Esophagus (tissue), 2 donors: ENCODE measurements around the gene PPP1R9B. TPM values are rescaled to one million over a fixed set of nuclear protein-coding genes. Genes with fewer than 3 reads are reported as not detected.

Source experiments
- H3K27ac ChIP-seq, 2 donors: one replicate each; pipeline ENCODE4 v1.5.1; 2013; ENCODE audit warnings: low read depth in 2 of 2, mild to moderate bottlenecking in 2 of 2, inconsistent platforms in 1 of 2, low read length in 1 of 2, moderate library complexity in 1 of 2
- H3K27me3 ChIP-seq, 2 donors: one replicate each; pipeline ENCODE4 v1.6.1; 2013; ENCODE audit warnings: low read length in 2 of 2, control low read depth in 1 of 2, mild to moderate bottlenecking in 1 of 2; ENCODE audit not compliant: insufficient read depth in 2 of 2, control insufficient read depth in 1 of 2
- H3K36me3 ChIP-seq, 2 donors: one replicate each; pipeline ENCODE4 v1.6.1; 2013; ENCODE audit warnings: low read length in 1 of 2; ENCODE audit not compliant: control insufficient read depth in 2 of 2, insufficient read depth in 2 of 2
- H3K4me1 ChIP-seq, 2 donors: one replicate each; pipeline ENCODE4 v1.6.1; 2013; ENCODE audit warnings: low read length in 1 of 2; ENCODE audit not compliant: control insufficient read depth in 2 of 2, insufficient read depth in 2 of 2
- H3K4me3 ChIP-seq, 2 donors: one replicate each; pipeline ENCODE4 v1.5.1; 2013; ENCODE audit warnings: low read length in 2 of 2, mild to moderate bottlenecking in 2 of 2, low read depth in 1 of 2, moderate library complexity in 1 of 2
- H3K9me3 ChIP-seq, 2 donors: one replicate each; pipeline ENCODE4 v1.6.1; 2013; ENCODE audit warnings: mild to moderate bottlenecking in 2 of 2, low read depth in 1 of 2, low read length in 1 of 2, moderate library complexity in 1 of 2; ENCODE audit not compliant: control insufficient read depth in 2 of 2, insufficient read depth in 1 of 2
- WGBS, 2 donors: extraction: QIAGEN DNeasy Blood & Tissue Kit; methylation state at CpG; one replicate each; pipeline ENCODE4 v1.1.7; 2013; 5-methylcytosine and 5-hydroxymethylcytosine counted together
- polyA plus RNA-seq, 2 donors: library from polyadenylated mRNA; stranded (reverse); fragments of 200-250 nt; gene quantifications; one replicate each; pipeline ENCODE4 v1.2.3, GENCODE V29; 2013
- donor health status: healthy with polysubstance abuse.
- donor health status: Bipolar disorder and iron deficiency.

PPP1R9B gene
- polyA plus RNA-seq, 2 donors = 15.4 to 31.3 TPM

DNA sequence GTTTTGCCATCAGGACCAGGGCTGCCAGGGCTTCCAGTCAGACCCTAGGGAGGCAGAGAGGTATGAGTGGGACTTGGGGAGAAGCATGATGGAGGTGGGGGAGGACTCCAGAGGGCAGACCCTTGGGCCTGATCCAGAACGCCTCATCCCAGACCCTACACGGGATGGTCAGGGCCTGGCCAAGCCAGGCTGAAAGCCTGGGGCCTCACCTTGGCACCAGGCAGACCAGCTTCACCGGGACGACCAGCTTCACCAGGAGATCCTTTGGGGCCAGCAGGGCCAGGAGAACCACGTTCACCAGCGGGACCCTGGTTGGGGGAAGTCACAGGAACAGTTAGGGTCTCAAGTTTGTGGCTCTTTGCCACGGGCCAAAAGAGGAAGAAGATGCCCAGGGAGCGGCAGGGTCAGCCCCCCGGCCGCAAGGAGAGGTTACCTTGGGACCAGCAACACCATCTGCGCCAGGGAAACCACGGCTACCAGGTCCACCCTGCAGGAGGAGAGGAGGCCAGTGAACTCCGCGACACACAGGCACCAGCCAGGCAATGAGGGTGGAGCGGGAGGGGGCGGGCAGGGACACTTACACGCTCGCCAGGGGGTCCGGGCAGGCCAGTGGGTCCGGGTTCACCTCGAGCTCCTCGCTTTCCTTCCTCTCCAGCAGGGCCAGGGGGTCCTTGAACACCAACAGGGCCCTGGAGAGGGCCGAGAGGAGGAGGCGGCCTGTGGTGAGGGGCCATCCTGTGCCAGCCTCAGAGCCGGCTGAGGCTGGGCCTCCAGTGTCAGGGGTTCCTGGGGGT, 43.9 kb upstream of the PPP1R9B start:
- H3K36me3 ChIP-seq = peaks cover 0 to 36% of the 10 kb centered on the region in 2 donors
- H3K27me3 ChIP-seq = no peaks in the 10 kb centered on the region
- H3K4me3 ChIP-seq = no peak overlapping the region
- H3K9me3 ChIP-seq = no peaks in the 10 kb centered on the region
- no peak overlapping the region for H3K27ac ChIP-seq
- WGBS, 2 donors = 77 to 79% methylated on average over 25 of the region's 25 CpGs
- no peaks in the 10 kb centered on the region for H3K4me1 ChIP-seq

DNA sequence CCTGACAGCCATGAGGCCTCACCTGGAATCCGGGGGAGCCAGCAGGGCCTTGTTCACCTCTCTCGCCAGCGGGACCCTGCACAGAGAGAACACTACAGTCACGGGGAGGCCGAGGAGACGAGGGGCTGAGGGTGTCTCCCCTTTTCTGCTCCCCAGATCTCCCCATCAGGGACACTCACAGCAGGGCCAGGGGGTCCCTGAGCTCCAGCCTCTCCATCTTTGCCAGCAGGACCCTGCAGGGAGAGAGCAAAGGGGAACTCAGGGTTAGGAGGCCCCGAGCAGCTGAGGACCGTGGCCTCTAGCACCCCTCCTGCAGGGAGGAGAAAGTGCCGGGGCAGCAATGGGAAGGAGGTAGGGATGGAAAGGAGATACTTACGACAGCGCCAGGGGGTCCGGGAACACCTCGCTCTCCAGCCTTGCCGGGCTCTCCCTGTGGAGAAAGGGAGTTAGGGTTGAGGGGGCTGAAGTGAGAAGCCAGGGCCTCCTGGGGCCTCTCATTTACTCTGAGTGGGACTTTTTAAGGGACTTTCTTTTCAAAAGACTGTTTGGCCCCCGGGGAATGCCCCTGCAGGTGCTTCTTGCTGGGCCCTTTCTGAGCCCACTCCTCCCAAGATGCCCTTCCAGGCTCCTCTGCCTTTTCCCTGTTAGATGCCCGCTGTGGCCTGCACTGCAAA, 42.3 kb upstream of the PPP1R9B start:
- Histone ChIP-seq H3K27me3 (no peaks in the 10 kb centered on the region), H3K4me3 (no peak overlapping the region), H3K4me1 (no peaks in the 10 kb centered on the region), H3K9me3 (no peaks in the 10 kb centered on the region), H3K27ac (no peak overlapping the region), H3K36me3 (peaks cover 0 to 36% of the 10 kb centered on the region in 2 donors)
- WGBS, 2 donors = 84 to 85% methylated on average over 16 of the region's 16 CpGs

DNA sequence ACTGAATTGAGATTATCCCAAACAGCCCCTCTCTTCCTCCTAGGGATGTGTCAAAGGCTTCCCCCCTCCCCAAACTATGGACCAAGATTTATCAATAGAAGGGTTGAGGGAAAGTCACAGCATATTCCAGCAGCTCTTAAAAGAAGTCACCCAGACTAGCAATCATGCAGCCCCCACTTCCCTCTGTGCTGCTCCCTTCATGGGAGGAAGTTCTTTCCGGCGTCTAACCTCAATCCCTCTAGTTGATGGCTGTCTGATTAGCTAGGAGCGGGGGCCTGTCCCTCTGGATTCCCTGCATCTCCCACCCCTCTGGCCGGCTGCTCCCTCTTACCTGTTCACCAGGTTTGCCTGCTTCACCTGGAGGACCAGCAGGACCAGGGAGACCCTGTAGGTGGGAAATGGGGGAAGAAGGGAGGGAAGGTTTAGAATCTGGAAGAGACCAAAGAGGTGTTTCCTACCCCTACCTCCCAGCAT, 41.7 kb upstream of the PPP1R9B start:
- 78 to 80% methylated on average over 4 of the region's 4 CpGs for WGBS, 2 donors
- H3K9me3 ChIP-seq = no peaks in the 10 kb centered on the region
- H3K4me1 ChIP-seq = no peaks in the 10 kb centered on the region
- no peak overlapping the region for H3K4me3 ChIP-seq
- H3K27ac ChIP-seq = no peak overlapping the region
- H3K27me3 ChIP-seq = no peaks in the 10 kb centered on the region
- H3K36me3 ChIP-seq = peaks cover 0 to 36% of the 10 kb centered on the region in 2 donors

DNA sequence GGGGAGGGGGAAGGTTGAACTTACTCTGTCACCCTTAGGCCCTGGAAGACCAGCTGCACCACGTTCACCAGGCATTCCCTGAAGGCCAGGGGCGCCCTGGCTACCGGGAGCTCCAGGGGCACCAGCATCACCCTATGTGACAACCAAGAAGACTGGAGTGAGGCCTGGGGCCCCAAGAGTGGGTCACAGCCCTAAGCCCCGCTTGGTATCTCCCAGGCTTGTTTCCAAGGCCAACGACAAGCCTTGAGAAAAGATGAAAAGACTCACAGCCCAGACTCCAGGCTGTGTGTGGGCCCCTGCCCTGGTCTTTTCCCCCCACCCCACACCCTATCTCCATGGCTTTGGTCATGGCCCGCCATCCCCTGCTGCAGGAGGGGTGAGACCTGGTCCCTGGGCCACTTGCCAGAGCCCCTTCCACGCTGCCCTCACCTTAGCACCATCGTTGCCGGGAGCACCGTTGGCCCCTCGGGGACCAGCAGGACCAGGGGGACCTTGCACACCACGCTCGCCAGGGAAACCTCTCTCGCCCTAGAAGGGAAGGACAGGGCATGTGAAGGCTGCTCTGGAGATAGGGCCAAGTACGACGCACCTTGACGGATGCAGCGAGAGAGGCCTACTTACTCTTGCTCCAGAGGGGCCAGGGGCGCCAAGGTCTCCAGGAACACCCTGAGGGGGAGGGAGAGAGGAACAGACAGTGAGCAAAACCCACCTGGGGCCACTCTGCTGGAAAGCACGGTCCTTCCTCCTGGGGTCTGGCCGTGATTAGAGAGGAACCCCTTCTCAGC, 41.1 kb upstream of the PPP1R9B start:
- H3K4me1 ChIP-seq = no peaks in the 10 kb centered on the region
- no peaks in the 10 kb centered on the region for H3K9me3 ChIP-seq
- H3K27me3 ChIP-seq = no peaks in the 10 kb centered on the region
- 71 to 73% methylated on average over 20 to 21 of the region's 21 CpGs for WGBS, 2 donors
- peaks cover 0 to 36% of the 10 kb centered on the region in 2 donors for H3K36me3 ChIP-seq
- peak overlapping the region in 1 of 2 donors; percentile 17 for H3K27ac ChIP-seq
- no peak overlapping the region for H3K4me3 ChIP-seq

DNA sequence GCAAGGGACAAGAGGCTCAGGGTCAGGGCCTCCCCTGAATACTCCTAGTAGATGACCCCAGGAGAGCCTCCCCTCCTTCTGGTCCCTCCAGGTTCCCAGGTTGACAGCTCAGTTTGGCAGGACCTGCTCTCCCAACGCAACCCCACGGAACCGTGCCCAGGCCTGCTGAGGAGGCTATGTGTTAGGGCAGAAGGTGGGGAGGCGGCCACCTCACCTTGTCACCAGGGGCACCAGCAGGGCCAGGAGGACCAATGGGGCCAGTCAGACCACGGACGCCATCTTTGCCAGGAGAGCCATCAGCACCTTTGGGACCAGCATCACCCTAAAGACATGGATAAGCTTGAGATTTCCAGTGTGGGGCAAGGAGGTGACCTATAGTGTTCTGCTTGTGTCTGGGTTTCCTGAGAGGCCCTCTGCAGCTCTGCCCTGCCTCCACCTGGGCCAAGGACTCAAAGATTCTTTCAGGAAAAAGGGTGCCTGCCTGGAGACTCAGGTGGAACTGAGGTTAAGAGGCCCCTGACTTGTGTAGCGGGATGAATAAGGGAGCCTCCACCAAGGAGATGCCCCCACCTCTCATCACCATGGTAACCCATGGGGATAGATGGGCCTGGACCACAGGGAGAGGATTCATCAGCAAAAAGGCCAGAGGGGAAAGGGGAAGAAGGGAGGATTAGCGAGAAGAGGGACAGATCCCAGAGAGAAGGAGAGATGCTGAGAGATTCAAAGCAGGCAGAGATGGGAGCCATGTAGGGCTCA, 40.3 kb upstream of the PPP1R9B start:
- no peak overlapping the region for H3K4me3 ChIP-seq
- no peaks in the 10 kb centered on the region for H3K4me1 ChIP-seq
- 82 to 88% methylated on average over 8 of the region's 8 CpGs for WGBS, 2 donors
- H3K27me3 ChIP-seq = no peaks in the 10 kb centered on the region
- no peak overlapping the region for H3K27ac ChIP-seq
- H3K9me3 ChIP-seq = no peaks in the 10 kb centered on the region
- peaks cover 0 to 37% of the 10 kb centered on the region in 2 donors for H3K36me3 ChIP-seq

DNA sequence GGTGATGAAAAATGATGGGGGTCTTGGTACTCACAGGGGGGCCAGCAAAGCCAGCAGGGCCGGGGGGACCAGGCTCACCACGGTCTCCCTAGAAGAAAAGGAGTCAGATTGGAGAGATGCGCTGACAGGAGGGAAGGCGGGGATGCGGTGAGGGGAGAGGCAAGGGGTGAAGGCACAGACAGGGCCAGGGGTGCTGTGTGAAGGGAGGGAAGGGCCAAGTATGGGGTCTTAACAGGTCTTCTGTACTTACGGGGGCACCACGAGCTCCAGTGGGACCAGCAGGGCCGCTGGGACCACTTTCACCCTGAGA, 39.8 kb upstream of the PPP1R9B start:
- Histone ChIP-seq H3K36me3 (peaks cover 0 to 34% of the 10 kb centered on the region in 2 donors), H3K27me3 (no peaks in the 10 kb centered on the region), H3K4me1 (no peaks in the 10 kb centered on the region), H3K9me3 (no peaks in the 10 kb centered on the region), H3K27ac (no peak overlapping the region), H3K4me3 (no peak overlapping the region)
- WGBS, 2 donors = 83 to 84% methylated on average over 8 of the region's 8 CpGs

DNA sequence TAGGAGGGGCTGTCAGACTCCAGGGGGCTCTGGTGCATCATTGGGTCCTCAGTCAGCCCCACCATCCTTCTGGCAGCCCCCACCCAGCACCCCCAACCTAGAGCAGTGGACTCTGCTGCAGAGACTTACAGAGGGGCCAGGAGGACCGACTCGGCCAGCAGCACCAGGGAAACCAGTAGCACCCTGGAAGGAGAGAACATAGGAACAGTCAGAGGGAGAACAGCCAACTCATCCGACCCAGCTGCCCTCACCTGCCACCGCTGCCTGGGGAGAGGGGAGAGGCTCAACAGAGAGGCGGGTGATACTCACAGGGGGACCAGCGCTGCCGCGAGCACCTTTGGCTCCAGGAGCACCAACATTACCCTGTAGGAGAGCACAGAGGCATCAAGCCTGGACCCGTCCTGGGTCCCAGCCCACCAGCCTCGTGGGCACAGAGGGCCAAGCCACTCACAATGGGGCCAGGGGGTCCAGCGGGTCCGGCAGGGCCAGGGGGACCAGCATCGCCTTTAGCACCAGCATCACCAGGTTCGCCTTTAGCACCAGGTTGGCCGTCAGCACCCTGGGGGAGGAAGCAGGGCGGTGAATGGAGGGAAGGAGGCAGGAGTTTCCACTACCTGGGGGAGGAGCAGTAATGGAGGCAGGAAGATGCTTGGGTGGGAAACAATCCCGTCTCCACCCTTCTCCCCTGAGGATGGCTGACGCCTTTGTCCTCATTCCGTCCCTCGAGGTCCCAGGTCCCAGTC, 39.2 kb upstream of the PPP1R9B start:
- Histone ChIP-seq H3K9me3 (no peaks in the 10 kb centered on the region), H3K4me3 (no peak overlapping the region), H3K27ac (no peak overlapping the region), H3K27me3 (no peaks in the 10 kb centered on the region), H3K4me1 (peaks cover 0 to under 1% of the 10 kb centered on the region in 2 donors), H3K36me3 (peaks cover 0 to 29% of the 10 kb centered on the region in 2 donors)
- WGBS, 2 donors = 75 to 78% methylated on average over 20 of the region's 20 CpGs

DNA sequence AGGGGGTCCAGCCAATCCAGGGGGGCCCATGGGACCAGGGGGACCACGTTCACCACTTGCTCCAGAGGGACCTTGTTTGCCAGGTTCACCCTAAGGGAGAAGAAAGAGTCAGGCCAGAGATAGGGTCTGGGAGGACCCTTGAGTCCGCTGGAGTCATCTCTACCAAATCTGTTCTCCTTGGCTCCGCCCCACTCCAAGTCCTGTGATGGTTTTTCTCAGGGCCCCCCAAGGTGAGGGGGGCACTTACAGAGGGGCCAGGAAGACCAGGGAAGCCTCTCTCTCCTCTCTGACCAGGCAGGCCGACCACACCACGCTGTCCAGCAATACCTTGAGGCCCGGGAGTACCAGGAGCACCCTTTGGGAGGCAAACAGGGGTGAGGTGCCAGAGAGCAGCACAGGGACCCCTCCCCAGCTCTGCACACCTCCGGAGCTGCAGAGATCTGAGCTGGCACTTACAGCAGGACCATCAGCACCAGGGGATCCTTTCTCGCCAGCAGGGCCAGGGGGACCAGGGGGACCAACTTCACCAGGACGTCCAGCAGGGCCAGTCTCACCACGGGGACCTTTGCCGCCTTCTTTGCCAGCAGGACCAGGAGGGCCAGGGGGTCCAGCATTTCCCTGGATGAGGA, 38.6 kb upstream of the PPP1R9B start:
- Histone ChIP-seq H3K4me1 (peaks cover 0 to 2% of the 10 kb centered on the region in 2 donors), H3K27me3 (no peaks in the 10 kb centered on the region), H3K36me3 (peaks cover 0 to 27% of the 10 kb centered on the region in 2 donors), H3K27ac (no peak overlapping the region), H3K4me3 (no peak overlapping the region), H3K9me3 (no peaks in the 10 kb centered on the region)
- 76 to 77% methylated on average over 10 to 11 of the region's 11 CpGs for WGBS, 2 donors
